Suprapubic skin (tissue), 4 donors: ENCODE data around the gene FYTTD1.

Source experiments
- CTCF ChIP-seq, 2 donors: fragments of 200-600 bp in 1 of 2; fragments of 450-650 bp in 1 of 2; sonication (generic) in 1 of 2; IDR thresholded peaks; one replicate each; pipeline ENCODE4 v1.5.1; 2016 to 2019; ENCODE audit warnings: antibody characterized with exemption in 2 of 2, mild to moderate bottlenecking in 1 of 2, moderate library complexity in 1 of 2
- EP300 ChIP-seq: sonication (generic); formaldehyde crosslinking; IDR thresholded peaks from one replicate; pipeline ENCODE4 v1.6.1; 2017; ENCODE audit warnings: antibody characterized with exemption
- POLR2A ChIP-seq, 2 donors: fragments of 450-650 bp; IDR thresholded peaks; one replicate each; pipeline ENCODE4 v1.6.1; 2017; ENCODE audit warnings: antibody characterized with exemption in 2 of 2, mild to moderate bottlenecking in 2 of 2, moderate library complexity in 2 of 2
- POLR2AphosphoS5 ChIP-seq, 3 donors: sonication (generic); formaldehyde crosslinking; IDR thresholded peaks; one replicate each; pipeline ENCODE4 v1.6.1; 2017; ENCODE audit warnings: antibody characterized with exemption in 3 of 3

DNA sequence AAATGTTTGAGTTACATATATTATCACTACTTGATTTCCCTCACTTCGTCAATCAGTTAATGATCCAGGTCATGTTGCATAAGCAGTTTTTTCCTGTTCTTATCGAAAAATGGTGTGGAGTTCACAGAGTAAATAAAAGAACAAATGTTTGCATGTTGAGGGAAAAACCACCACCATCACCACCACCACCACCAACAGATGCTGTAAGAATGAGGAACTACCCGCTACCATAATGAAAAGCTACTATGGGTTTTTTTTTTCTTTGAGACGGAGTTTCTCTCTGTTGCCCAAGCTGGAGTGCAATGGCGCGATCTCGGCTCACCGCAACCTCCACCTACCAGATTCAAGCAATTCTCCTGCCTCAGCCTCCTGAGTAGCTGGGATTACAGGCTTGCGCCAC, 40.5 kb upstream of the FYTTD1 start:
- TF ChIP-seq CTCF (IDR thresholded peaks at IDR 0.05) = no peak
- no peak for TF ChIP-seq EP300
- no peak for TF ChIP-seq POLR2AphosphoS5 (IDR thresholded peaks at IDR 0.05)
- no peak for TF ChIP-seq POLR2A (IDR thresholded peaks at IDR 0.05)
